HG03025 (cell line): Measurements from ENCODE around the gene CERS6.

Experiments used
- ATAC-seq: cut with Tn5 transposase; IDR thresholded peaks from one replicate; pipeline ENCODE4 v1.9.1; 2021; ENCODE audit warnings: mild to moderate bottlenecking, moderate library complexity; ENCODE audit not compliant: unreplicated experiment, low FRiP score

Gene CERS6

DNA sequence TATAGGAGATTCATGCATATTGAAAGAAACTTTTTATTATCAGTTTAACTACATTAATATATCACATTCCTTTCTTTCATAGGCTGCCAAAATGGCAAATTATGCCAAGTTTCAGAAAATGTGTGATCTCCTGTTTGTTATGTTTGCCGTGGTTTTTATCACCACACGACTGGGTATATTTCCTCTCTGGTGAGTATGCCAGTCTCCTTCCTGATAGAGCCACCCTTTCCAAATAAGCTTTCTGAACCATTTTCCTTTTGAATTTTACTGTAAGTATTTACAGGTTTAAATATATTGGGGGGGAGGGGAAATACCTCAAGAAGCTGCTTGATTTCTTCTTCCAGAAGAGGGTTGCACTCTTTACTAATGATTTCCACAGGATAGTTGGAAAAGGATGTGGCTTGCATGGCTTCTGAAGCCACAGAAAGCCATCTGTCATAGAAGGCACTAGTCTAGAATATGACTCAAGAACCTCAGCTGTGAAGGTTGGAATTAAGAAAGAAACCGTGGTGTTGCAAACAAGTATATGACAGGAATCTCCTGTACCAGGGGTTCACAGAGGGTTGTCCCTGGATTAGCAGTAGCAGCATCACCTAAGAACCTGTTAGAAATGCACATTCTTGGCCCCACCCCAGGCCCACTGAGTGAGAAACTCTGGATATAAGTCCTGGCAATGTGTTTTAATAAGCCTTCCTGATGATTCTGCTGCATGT, 261.9 kb downstream of the CERS6 start:
- ATAC-seq: no peak

DNA sequence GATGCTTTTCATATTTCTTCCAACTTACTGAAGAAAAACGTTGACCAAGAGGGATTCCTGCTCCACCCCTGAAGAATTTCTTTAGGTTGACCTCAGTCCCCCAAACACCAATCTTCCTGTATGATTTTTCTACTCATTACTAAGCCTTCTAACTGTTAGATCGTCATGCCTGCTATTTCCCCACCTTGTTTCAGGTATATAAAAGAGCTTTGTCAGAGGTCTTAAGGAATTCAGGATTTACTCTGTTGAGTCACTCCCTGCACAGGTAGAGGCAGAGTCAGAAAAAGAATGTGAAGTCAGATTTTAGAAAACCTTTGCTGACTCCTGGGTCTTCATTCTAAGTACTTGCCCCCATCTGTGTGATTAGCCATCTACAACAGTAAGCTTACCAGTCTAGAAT, 262.6 kb downstream of the CERS6 start:
- no peak for ATAC-seq

DNA sequence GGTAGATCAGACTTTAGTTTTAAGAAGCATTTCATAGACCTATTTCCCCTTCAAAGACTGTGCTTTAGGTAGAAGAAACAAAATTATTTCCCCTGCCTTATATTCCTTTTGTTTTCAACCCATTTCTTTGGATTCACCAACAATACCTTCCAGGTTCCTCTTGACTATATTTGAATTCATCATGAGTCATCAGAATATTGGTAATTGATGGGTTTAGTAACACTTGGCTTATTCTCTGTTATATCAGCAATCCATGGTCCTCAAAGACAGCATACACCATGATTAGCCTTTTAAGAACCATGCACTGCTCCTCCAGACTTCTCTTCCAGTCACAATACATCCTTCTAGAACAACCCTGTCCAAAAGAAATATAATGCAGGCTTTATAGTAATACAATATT, 263.4 kb downstream of the CERS6 start:
- no peak for ATAC-seq

DNA sequence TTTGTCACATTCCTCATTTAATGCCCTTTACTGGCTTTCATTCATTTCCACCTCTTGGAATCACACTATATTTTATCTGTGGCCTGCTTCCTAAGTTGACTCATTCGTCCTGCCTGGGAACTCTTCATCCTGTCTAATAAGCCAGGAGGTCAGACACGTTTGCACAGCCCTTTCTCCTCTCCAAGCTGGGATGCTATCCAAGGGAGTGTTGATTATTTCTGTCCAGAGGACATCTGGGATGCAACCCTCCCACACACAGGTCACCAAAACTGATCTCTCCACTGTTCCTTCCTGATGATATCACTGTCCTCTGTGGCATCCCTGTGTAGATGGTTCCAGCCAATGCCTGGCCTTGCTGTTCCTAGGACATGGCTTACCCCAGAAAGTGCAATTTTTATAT, 266.5 kb downstream of the CERS6 start:
- no peak for ATAC-seq

DNA sequence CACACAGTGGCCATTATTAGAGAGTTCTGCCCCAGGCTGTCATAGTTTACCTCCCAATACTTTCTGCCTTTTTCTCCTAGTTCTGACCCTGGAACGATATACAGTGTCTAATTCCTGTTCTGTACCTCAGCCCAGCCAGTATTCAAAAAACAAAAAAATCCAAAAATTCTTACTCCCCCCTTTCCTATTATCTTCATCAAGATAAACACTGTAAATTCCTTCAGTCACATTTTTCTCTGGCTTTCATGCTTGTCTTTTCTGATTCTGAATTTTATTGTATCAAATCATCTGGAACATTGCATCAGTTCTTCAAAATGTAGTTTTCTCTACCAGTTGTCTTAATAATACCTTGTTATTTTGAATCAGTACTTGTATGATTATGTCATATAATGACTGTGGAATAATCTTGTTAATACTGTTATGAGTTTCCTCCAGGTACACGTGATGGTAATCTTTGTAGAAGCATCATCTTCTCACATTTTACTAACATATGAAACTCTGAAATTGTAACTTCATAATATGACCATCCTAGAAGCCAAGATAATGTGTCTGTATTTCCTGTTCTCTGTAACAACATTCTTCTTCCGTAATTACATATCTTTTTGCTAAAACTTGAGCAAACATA, 267.3 kb downstream of the CERS6 start:
- ATAC-seq: no peak

DNA sequence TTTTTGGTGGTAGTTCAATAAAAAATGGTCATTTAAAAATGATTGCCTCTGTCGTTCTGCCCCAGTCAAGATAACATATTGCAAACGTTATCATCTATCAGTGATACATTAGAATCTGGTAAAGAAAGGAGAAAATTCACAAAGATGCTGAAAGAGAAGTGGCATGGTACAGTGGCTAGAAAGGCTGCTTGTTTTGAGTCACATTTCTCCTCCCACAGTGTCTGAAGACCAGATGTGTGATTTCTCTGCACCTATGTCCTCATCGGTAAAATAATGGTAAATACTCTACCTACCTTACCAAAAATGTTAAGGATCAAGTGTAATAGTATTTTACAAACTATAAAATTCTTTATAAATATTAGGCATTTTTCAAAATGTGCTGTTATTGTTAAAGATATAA, 270.3 kb downstream of the CERS6 start:
- no peak for ATAC-seq

DNA sequence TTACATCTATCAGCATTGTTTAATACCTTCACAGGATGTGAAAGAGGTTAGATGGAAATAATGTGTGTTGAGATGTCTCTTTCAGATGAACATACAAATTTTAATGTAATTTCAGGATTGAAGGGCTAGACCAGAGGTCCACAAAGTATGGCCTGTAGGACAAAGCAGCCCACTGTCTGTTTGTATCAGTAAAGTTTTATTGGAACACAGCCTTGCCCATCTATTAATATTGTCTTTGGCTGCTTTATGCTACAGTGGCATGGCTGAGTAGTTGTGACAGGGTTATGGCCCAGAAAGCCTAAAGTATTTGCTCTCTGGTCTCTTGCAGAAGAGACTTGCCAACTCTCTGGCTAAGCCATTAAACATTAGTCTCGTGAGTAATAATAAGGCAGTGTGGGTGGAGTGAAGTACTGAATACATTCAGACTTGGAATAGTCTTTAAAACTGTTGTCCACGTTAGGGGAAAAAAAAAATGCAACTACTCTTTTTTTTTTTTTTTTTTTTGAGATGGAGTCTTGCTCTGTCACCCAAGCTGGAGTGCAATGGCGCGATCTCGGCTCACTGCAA, 271.9 kb downstream of the CERS6 start:
- ATAC-seq: no peak

DNA sequence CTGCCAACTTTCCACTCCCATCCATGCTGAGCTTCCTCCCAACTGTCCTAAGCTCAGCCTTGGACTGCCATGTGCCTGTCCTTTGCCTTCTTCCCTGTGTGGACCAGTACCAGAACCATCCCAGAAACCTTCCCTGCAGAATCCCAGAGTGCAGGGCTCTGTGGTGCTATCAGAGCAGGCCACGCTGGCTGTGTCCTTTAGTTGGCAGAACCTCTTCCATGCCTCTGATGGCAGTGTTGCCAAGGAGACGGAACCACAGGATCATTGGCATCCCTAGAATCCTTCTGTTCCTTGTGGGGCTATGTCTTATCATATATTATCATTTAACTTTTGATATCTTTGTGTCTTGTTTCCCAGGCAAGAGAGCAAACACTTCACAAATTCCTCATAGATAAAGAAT, 273.4 kb downstream of the CERS6 start:
- ATAC-seq: no peak

DNA sequence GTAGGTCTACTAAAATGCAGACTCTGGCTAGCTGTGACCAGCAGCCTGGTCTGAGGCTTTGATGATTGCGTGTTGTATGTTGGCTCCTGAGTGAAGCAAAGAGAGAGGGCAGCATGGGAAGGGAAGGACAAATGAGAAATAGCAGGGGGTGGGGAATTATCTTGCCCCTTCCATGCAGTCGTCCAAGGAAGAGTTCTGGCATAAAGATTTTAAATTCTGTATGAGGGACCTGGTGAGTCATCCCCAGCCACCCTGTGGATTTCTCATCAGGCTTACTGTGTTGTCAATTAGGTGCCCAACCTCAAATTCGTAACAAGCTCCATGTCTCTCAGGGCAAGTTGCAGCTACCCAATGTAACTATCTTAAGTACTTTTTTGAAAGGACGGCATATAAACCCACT, 274.3 kb downstream of the CERS6 start:
- no peak for ATAC-seq

DNA sequence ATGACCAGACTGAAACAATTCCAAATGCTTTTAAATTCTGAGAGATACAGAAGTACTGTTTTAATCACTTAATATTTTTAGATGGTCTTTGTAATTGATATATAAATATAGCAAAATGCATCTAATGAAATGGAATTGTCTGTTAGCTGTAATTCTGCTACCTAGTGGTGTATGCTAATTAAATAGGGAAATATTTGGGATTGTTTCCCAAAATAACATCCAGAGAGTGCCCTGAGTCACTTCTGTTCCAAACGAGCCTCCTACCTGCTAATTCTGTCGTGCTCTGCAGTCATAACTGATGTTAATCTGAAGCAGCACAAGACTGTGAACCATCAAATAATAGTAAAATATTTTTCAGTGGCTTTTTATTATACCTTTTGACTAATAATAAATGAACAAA, 274.9 kb downstream of the CERS6 start:
- no peak for ATAC-seq

DNA sequence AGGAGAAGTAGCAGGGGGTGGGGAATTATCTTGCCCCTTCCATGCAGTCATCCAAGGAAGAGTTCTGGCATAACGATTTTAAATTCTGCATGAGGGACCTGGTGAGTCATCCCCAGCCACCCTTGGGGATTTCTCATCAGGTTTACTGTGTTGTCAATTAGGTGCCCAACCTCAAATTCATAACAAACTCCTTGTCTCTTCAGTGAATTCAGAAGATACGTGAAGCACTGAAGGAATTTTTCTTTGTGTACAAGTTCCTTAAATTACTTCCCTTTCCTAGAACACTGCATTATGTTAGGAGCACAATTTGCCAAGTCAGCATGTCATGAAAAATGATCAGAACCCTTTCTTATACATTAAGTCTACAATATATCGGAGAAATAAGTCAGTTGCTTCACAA, 275.5 kb downstream of the CERS6 start:
- ATAC-seq: no peak

DNA sequence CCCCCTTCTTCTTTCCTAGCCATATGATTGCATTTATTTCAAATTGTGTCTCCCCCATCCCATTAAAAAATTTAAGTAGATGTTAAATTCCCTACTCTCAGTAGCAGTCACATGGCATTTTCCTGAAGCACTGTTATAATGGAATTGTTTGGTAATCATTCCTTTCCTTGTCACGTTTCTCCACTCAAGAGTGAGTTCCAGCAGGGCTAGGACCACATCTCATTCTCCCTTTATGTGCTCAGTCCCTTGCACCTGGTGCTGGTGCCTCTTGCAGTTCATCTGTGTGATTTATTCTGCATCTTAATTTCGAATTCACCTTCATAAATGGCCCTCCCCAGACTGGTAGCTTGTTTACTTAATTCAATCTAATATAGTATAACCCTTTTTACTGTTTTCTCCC, 276.0 kb downstream of the CERS6 start:
- no peak for ATAC-seq

DNA sequence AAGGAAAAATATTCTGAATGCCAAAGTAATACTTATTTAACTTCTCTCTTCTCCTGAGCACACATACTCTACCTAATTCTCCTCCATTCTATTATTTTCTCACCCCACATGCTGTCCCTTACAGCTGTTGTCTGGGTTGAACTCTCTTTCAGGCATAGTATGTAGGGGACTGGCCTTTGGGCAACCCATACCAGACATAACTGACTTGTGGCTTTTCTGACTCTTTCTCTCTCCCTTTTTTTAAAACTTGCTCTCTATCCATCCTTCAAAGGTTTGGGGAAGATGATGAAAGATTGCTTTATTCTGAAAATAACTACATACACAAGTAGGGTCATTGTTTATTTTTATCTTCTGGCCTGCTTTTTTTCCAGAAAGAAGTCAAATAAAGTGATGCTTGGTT, 276.4 kb downstream of the CERS6 start:
- ATAC-seq: no peak

DNA sequence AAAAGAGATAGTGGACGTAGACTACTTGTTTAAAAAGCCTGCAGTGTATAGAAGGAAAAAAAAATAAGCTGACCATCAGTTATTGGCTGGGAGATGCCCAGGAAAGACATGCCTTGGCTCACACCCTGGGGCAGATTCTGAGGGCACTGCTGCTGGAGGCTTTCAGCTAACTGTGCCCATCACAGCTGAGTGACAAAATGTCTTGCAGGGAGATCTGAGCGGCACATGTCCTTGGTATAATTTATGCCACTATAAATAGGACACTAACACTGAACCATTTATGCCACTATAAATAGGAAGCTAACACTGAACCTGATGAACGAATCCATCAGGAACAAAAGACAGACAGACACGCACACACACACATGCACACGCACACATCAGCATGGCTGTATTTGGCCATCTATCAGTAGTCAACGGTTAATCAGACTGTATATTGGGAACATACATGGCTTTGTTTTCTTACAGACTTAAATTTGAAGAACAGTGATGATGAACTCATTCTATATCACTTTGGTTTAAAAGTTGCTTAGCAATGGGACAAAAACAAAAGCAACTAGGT, 278.2 kb downstream of the CERS6 start:
- ATAC-seq: no peak

DNA sequence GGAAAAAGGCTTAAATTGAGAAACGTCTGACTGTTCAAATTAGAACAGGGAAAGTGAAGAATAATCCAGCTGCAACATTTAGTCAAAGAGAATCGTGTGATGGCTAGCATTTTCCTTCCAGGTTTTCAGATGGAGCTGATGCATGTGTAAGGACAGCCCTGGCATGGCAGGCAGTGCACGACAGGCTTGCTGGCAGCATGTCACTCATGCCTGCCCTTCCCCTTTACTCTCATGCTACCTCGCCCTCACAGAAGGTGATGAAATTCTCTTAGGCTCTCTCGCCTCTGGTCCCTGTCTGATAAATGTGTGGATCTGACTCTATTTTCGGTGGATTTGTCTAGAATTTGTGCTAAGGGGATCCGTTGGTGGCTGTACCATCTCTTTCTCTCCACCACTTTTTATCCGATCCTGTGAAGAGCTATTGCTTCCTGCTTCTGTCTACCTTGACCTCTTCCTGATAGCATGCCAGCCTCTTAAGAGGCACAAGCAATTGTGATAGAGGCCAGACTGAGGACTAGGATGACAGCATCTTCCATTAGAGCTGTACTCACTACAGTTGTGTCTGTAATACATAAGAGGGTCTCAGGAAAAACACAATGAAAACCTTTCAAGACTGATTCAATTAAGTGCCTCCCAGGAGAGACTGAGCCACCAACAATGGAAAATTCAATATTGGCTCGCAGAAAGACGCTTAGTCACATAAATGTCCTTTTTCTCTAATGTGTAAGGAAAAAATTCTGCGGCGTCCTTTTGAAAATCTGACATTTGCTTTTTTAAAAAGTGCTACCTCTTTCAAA, 280.8 kb downstream of the CERS6 start:
- ATAC-seq: no peak

DNA sequence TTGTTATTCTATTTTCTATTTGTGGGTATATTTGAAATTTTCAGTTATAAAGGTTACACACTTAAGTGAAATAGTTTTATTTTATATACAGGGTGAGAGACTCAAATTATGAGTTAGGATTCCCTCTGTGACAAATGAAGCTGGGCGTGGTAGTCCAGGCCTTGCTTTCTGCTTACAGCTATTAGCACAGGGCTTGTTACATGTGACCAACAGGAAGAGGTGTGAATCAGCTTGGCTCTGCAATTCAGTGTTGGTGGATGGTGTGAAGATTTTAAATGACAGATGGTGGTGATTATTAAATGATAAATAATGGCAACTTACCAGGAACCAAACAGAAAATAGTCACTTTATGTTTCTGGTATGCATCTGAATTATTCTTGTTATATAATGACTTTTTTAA, 282.0 kb downstream of the CERS6 start:
- no peak for ATAC-seq

DNA sequence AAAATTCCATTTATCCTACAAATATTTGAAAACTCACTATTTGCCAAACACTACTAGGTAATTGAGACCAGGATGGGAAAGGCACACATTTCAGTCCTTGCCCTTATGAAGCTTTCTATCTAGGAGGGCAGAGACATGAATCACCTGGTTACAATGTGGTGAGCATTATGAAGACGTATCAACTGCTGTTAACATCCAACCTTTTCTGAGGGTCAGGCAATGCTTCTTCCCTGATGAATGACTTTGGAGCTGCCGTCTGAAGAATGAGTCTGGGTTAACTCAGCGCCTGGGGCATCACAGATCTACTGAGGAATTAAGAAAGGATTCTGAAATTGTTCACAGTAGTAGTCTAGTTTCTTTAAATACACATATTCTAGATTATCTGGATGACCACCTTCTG, 284.3 kb downstream of the CERS6 start:
- no peak for ATAC-seq

DNA sequence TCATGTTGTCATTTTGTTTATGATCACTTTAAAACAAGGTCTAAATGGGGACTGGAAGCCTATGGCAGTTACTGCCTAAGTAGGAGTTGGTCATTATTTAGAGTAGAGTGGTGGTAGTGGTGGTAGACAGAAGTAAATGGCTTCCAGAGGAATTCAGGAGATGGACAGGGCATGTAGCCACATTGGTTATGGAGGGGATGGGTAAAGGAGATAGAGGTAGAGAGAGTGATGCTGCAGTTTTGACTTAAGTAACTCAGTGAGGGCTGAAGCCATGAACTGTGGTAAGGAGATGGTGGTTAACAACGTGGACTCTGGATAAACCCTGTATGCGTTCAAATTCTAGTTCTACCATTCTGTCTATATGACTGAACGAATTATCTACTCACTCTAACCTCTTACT, 284.7 kb downstream of the CERS6 start:
- ATAC-seq: no peak

DNA sequence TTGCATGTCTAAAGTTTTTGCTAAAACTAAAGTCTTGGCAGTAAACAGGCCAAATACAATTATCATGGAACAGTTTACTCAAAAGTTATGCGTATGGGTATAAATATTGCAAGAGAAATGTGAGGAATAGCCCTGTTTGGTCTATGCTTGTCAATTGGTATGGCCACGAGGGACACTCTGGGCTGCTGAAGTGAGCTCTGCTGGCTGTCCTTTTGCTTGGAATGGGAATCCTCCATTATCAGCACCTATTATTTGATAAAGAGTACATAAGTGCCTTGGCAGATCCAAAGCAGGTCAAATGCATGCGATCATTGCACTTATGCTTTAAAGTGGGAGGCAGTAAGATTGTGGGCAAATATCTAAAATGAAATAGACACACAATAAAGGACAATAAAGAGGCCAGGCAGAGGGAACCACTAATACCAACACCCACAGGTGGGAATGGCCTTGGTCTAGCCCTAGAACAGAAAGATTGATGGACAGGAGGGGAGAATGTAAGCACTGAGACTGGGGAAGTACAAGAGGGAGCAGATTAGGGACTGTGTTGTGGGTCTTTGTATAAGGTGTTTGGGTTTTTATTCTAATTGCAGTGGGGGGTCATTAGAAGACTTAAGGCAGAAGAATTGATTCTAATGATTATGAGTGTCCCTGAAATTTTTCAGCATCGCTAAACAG, 286.3 kb downstream of the CERS6 start:
- ATAC-seq: no peak

DNA sequence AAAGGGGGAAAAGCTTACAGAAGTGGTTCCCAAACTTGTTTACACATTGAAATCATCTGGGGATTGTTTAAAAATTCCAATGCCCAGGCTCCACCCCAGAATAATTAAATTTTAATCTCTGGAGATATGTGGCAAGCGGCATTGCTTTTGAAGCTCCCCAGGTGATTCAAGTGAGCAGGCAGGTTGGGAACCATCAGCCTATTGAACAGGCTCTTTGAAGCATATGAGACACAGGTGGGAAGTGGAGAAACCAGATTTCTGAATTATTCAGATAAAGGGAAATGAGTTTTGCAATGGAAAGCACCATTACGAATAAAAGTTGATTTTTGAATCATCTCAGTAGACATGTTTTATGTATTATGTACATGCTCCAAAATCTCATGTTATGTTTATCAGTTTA, 288.8 kb downstream of the CERS6 start:
- no peak for ATAC-seq

DNA sequence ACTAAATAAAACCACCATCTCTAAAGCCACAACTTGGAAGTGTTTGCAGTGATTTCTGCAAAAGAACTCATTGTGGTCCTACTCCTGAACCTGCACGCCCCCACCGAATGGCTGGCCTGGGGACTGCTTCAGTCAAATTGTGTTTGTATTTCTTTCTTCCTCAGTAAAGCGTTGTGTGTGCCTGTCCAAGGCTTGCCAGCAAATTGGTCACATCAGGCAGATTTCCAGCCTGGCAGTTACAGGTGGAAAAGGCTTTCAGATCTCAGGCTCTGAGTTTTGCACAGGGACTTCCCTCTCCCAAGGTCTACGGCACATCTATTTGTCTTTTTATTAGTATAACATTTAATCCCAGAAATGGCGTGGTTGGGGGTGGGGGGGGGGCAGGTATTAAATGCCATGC, 292.4 kb downstream of the CERS6 start:
- no peak for ATAC-seq
